Smooth muscle cell of trachea (primary cell): ENCODE measurements around the gene MAP1A. TPM values are rescaled to one million over a fixed set of nuclear protein-coding genes. Genes with fewer than 3 reads are reported as not detected.

Experiments
- total RNA-seq: library from RNA; depleted of rRNA; stranded (reverse); fragments of >200 nt; gene quantifications from 2 replicates; pipeline ENCODE4 v1.2.1, GENCODE V29; 2014

Gene MAP1A
- 150 and 180 TPM in 2 replicates for total RNA-seq

GRCh38 chr15:43517354-43518196 is at the start of gene MAP1A:
Gene MAP1A, plus strand, starts transcription at chr15:43517608. Its CDS starts 3,866 bp downstream, at chr15:43521474.

GRCh38 chr15:43492673-43493601 is 24.5 kb upstream of the MAP1A start, which contains the start of gene TP53BP1:
Gene TP53BP1, minus strand, starts transcription at chr15:43493156. Its CDS starts 113 bp downstream, at chr15:43493043.

Other genes with a start within 250 kb of the MAP1A start
- gene TGM7, start 215.4 kb upstream of the MAP1A start, total RNA-seq, result not detected in 2 replicates
- 7.4 and 8.7 TPM in 2 replicates for gene LCMT2, start 187.0 kb upstream of the MAP1A start, total RNA-seq
- 26.2 and 36.4 TPM in 2 replicates for gene ZSCAN29, start 146.6 kb upstream of the MAP1A start, total RNA-seq
- 10.9 and 14.7 TPM in 2 replicates for gene TUBGCP4, start 146.5 kb upstream of the MAP1A start, total RNA-seq
- gene TP53BP1, start 24.5 kb upstream of the MAP1A start, total RNA-seq, result 97.1 and 101 TPM in 2 replicates
- gene PPIP5K1, start 72.6 kb downstream of the MAP1A start, total RNA-seq, result 21.1 and 25.8 TPM in 2 replicates
- gene CKMT1B, start 76.4 kb downstream of the MAP1A start, total RNA-seq, result not detected in 2 replicates
- 0.17 TPM in 1 of 2 replicates, not detected in the other for gene STRC, start 101.2 kb downstream of the MAP1A start, total RNA-seq
- gene CATSPER2, start 131.2 kb downstream of the MAP1A start, total RNA-seq, result 0.50 and 3.1 TPM in 2 replicates
- not detected in 2 replicates for gene CKMT1A, start 176.3 kb downstream of the MAP1A start, total RNA-seq
- gene PDIA3, start 228.8 kb downstream of the MAP1A start, total RNA-seq, result 192 and 247 TPM in 2 replicates